Naive thymus-derived CD4-positive, alpha-beta T cell (primary cell): ENCODE data around the gene HINT2. TPM values are rescaled to one million over a fixed set of nuclear protein-coding genes. Genes with fewer than 3 reads are reported as not detected.

ENCODE experiments used
- ATAC-seq: fragments of 150-1000 bp; cut with Tn5 transposase; 2 replicates; pipeline ENCODE4 v1.10.0; 2021; ENCODE audit warnings: mild to moderate bottlenecking, moderate library complexity
- CTCF ChIA-PET: fragments of 350-600 bp; sonication (Branson Sonifier 250); formaldehyde crosslinking; loops from one replicate; lab custom pipeline; 2021; ENCODE audit warnings: antibody characterized with exemption; lab: Charles Lee
- POLR2A ChIA-PET: fragments of 350-600 bp; sonication (Branson Sonifier 250); formaldehyde crosslinking; loops from one replicate; lab custom pipeline; 2021; ENCODE audit warnings: antibody characterized with exemption, inconsistent platforms; lab: Charles Lee
- DNase-seq, 9 donors: peaks; one replicate each; pipeline versions ENCODE4 v3.0.0 to v3.0.0-alpha.2; 2020 to 2022; ENCODE audit warnings: mixed read lengths in 1 of 9
- H3K27ac ChIP-seq: one replicate; pipeline ENCODE4 v1.7.0; 2013; ENCODE audit warnings: mild to moderate bottlenecking, low read depth, low read length, moderate library complexity
- H3K27me3 ChIP-seq, 2 donors: one replicate each; pipeline ENCODE4 v1.7.0; 2013; ENCODE audit warnings: low read length in 2 of 2, mild to moderate bottlenecking in 2 of 2, moderate library complexity in 2 of 2; ENCODE audit not compliant: control insufficient read depth in 2 of 2, insufficient read depth in 2 of 2
- H3K36me3 ChIP-seq, 3 experiments: 1 replicate in 2 of 3; 2 replicates in 1 of 3; pipeline ENCODE4 v1.7.0; 2013; ENCODE audit warnings: low read length in 3 of 3, mild to moderate bottlenecking in 3 of 3, moderate library complexity in 1 of 3; ENCODE audit not compliant: insufficient read depth in 3 of 3, control insufficient read depth in 2 of 3
- H3K4me1 ChIP-seq, 2 donors: one replicate each; pipeline ENCODE4 v1.7.0; 2013; ENCODE audit warnings: low read length in 2 of 2, mild to moderate bottlenecking in 2 of 2, moderate library complexity in 1 of 2; ENCODE audit not compliant: control insufficient read depth in 2 of 2, insufficient read depth in 2 of 2
- H3K4me3 ChIP-seq: 2 replicates; pipeline ENCODE4 v1.7.0; 2013; ENCODE audit warnings: mild to moderate bottlenecking, low read length
- H3K9me3 ChIP-seq, 3 experiments: 1 replicate in 2 of 3; 2 replicates in 1 of 3; pipeline ENCODE4 v1.7.0; 2013; ENCODE audit warnings: low read length in 3 of 3; ENCODE audit not compliant: control insufficient read depth in 2 of 3
- H3K27ac Mint-ChIP-seq, 9 donors: one replicate each; pipeline ENCODE4 v1.8.0; 2020 to 2022; ENCODE audit warnings: mixed read lengths in 9 of 9, mild to moderate bottlenecking in 8 of 9, moderate library complexity in 5 of 9, inconsistent platforms in 2 of 9
- H3K27me3 Mint-ChIP-seq, 5 donors: one replicate each; pipeline ENCODE4 v1.8.0; 2021 to 2022; ENCODE audit warnings: mixed read lengths in 5 of 5, mild to moderate bottlenecking in 1 of 5
- H3K36me3 Mint-ChIP-seq, 5 donors: one replicate each; pipeline ENCODE4 v1.8.0; 2020 to 2022; ENCODE audit warnings: mixed read lengths in 5 of 5, mild to moderate bottlenecking in 3 of 5, inconsistent platforms in 1 of 5
- H3K4me1 Mint-ChIP-seq, 7 donors: one replicate each; pipeline ENCODE4 v1.8.0; 2020 to 2022; ENCODE audit warnings: mixed read lengths in 7 of 7, mild to moderate bottlenecking in 3 of 7, inconsistent platforms in 1 of 7
- H3K4me3 Mint-ChIP-seq, 10 donors: one replicate each; pipeline ENCODE4 v1.8.0; 2020 to 2022; ENCODE audit warnings: mild to moderate bottlenecking in 10 of 10, mixed read lengths in 10 of 10, moderate library complexity in 6 of 10, inconsistent platforms in 2 of 10
- H3K9me3 Mint-ChIP-seq, 11 donors: one replicate each; pipeline ENCODE4 v1.8.0; 2020 to 2022; ENCODE audit warnings: mixed read lengths in 11 of 11, mild to moderate bottlenecking in 4 of 11, inconsistent platforms in 1 of 11, moderate library complexity in 1 of 11
- intact Hi-C, 2 donors: fragments of 100-400 bp; cut with micrococcal nuclease; formaldehyde crosslinking; loops; one replicate each; pipeline ENCODE4 v1.15.1; 2023
- polyA plus RNA-seq, 2 donors: library from polyadenylated mRNA; unstranded; fragments of 300-500 nt; fragmentation: Illumina TruSeq; gene quantifications; one replicate each; pipeline ENCODE4 v1.2.3, GENCODE V29; 2021
- total RNA-seq, 6 experiments: library from RNA in 5 of 6; stranded (reverse) in 5 of 6; gene quantifications; 1 replicate in 5 of 6; 2 replicates in 1 of 6; pipeline ENCODE4 v1.2.3 and lab custom pipeline; 2021 to 2026

Gene HINT2
- total and polyA plus RNA-seq, 7 experiments from 2014 or later: 14.3 to 74.5 (median 23.1) TPM

GRCh38 chr9:35858458-35858857, 43.6 kb upstream of the HINT2 start:
- H3K36me3 Mint-ChIP-seq: peaks cover 0 to under 1% (median 0%) of the 10 kb centered on the region in 5 donors
- no peak overlapping the region for H3K4me3 Mint-ChIP-seq
- H3K4me1 Mint-ChIP-seq: peaks cover 0 to 13% (median 3%) of the 10 kb centered on the region in 7 donors
- no peaks in the 10 kb centered on the region for H3K9me3 ChIP-seq
- ATAC-seq (no peak), DNase-seq (no peak)
- no peaks in the 10 kb centered on the region for H3K27me3 ChIP-seq
- no peaks in the 10 kb centered on the region for H3K36me3 ChIP-seq
- no peaks in the 10 kb centered on the region for H3K9me3 Mint-ChIP-seq
- H3K27ac Mint-ChIP-seq: no peak overlapping the region
- H3K27ac ChIP-seq: no peak overlapping the region
- ChIA-PET CTCF (interaction anchor here (1.2 kb wide), 1 partner anchor 68 kb away, joined by 4 read pairs; no protein-coding TSS in a partner anchor), POLR2A (no interaction called here)
- no peaks in the 10 kb centered on the region for H3K4me1 ChIP-seq
- intact Hi-C loops: no loop called here
- H3K27me3 Mint-ChIP-seq: peaks cover 0 to 21% (median 13%) of the 10 kb centered on the region in 5 donors
- no peak overlapping the region for H3K4me3 ChIP-seq

DNA sequence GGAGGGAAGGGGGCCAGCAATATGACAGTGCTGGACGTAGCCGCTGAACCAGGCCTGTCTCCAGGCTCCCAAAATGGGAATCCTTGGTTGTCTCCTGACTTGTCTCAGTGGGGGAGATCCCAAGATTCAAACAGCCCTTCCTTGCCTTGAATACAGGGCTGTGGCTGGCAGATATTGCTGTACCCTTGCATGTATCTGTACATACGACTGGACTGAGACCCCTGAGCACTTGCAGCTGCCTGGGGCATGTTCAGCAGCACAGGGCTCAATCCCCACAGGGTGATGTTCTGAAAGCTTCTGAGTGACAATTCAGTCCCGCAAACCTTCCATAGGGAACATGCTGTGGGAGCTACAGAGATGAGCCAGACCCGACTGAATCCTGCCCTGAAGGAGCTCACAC, 42.0 kb upstream of the HINT2 start:
- peaks cover 0 to 18% (median 7%) of the 10 kb centered on the region in 5 donors for H3K27me3 Mint-ChIP-seq
- H3K4me3 Mint-ChIP-seq: no peak overlapping the region
- POLR2A ChIA-PET: no interaction called here
- Histone ChIP-seq H3K4me3 (no peak overlapping the region), H3K9me3 (no peaks in the 10 kb centered on the region), H3K27ac (no peak overlapping the region), H3K36me3 (no peaks in the 10 kb centered on the region), H3K4me1 (no peaks in the 10 kb centered on the region), H3K27me3 (no peaks in the 10 kb centered on the region)
- H3K27ac Mint-ChIP-seq: no peak overlapping the region
- CTCF ChIA-PET: interaction anchor here (1.0 kb wide), 1 partner anchor 199 kb away, joined by 3 read pairs; the partner anchor contains the start of genes CCDC107 and RMRP
- no peak for ATAC-seq
- intact Hi-C loops: no loop called here
- H3K36me3 Mint-ChIP-seq: peaks cover 0 to 8% (median 0%) of the 10 kb centered on the region in 5 donors
- peak in 1 of 9 donors; percentile 4 for DNase-seq
- H3K4me1 Mint-ChIP-seq: peaks cover 0 to 13% (median 3%) of the 10 kb centered on the region in 7 donors
- H3K9me3 Mint-ChIP-seq: no peaks in the 10 kb centered on the region

GRCh38 chr9:35856206-35856605, 41.4 kb upstream of the HINT2 start:
- Mint-ChIP-seq H3K4me1 (peaks cover 0 to 9% (median 3%) of the 10 kb centered on the region in 7 donors), H3K9me3 (no peaks in the 10 kb centered on the region), H3K27ac (no peak overlapping the region), H3K27me3 (peaks cover 0 to 16% (median 2%) of the 10 kb centered on the region in 5 donors), H3K4me3 (no peak overlapping the region), H3K36me3 (peaks cover 0 to 8% (median 0%) of the 10 kb centered on the region in 5 donors)
- ChIA-PET CTCF (no interaction called here), POLR2A (no interaction called here)
- peak in 1 of 9 donors; percentile 10 for DNase-seq
- Histone ChIP-seq H3K4me1 (no peaks in the 10 kb centered on the region), H3K36me3 (no peaks in the 10 kb centered on the region), H3K9me3 (no peaks in the 10 kb centered on the region), H3K27ac (no peak overlapping the region), H3K4me3 (no peak overlapping the region), H3K27me3 (no peaks in the 10 kb centered on the region)
- no peak for ATAC-seq
- intact Hi-C loops: no loop called here

- H3K36me3 Mint-ChIP-seq: peaks cover 0 to 16% (median 0%) of the 10 kb centered on the region in 5 donors
- ChIA-PET CTCF (no interaction called here), POLR2A (no interaction called here)
- peak overlapping the region in 1 of 9 donors; percentile 51 for H3K27ac Mint-ChIP-seq
- peak in 1 of 9 donors; percentile 13 for DNase-seq
- H3K27ac ChIP-seq: no peak overlapping the region
- no peak overlapping the region for H3K4me3 Mint-ChIP-seq
- intact Hi-C loops: no loop called here
- no peak for ATAC-seq
- H3K27me3 ChIP-seq: no peaks in the 10 kb centered on the region
- no peak overlapping the region for H3K4me3 ChIP-seq
- no peaks in the 10 kb centered on the region for H3K9me3 ChIP-seq
- no peaks in the 10 kb centered on the region for H3K4me1 ChIP-seq
- peaks cover 0 to 6% (median 3%) of the 10 kb centered on the region in 7 donors for H3K4me1 Mint-ChIP-seq
- H3K27me3 Mint-ChIP-seq: peaks cover 0 to 14% (median 0%) of the 10 kb centered on the region in 5 donors
- H3K36me3 ChIP-seq: no peaks in the 10 kb centered on the region
- H3K9me3 Mint-ChIP-seq: no peaks in the 10 kb centered on the region
Observed at GRCh38 chr9:35854091-35854762, 39.4 kb upstream of the HINT2 start.

GRCh38 chr9:35852876-35853865, 38.3 kb upstream of the HINT2 start:
- H3K9me3 ChIP-seq: no peaks in the 10 kb centered on the region
- no peak overlapping the region for H3K4me3 Mint-ChIP-seq
- DNase-seq (no peak), ATAC-seq (no peak)
- no peaks in the 10 kb centered on the region for H3K36me3 ChIP-seq
- H3K27me3 Mint-ChIP-seq: peaks cover 0 to 14% (median 0%) of the 10 kb centered on the region in 5 donors
- CTCF ChIA-PET: no interaction called here
- H3K9me3 Mint-ChIP-seq: no peaks in the 10 kb centered on the region
- H3K4me3 ChIP-seq: no peak overlapping the region
- H3K36me3 Mint-ChIP-seq: peaks cover 0 to 24% (median 1%) of the 10 kb centered on the region in 5 donors
- H3K27ac Mint-ChIP-seq: peak overlapping the region in 1 of 9 donors; percentile 48
- POLR2A ChIA-PET: no interaction called here
- H3K4me1 ChIP-seq: no peaks in the 10 kb centered on the region
- H3K4me1 Mint-ChIP-seq: peaks cover 0 to 4% (median 0%) of the 10 kb centered on the region in 7 donors
- intact Hi-C loops: no loop called here
- H3K27ac ChIP-seq: no peak overlapping the region
- H3K27me3 ChIP-seq: no peaks in the 10 kb centered on the region

- Histone ChIP-seq H3K27ac (no peak overlapping the region), H3K36me3 (peaks cover 0 to under 1% (median 0%) of the 10 kb centered on the region in 3 experiments), H3K4me3 (no peak overlapping the region), H3K9me3 (no peaks in the 10 kb centered on the region), H3K4me1 (no peaks in the 10 kb centered on the region), H3K27me3 (no peaks in the 10 kb centered on the region)
- intact Hi-C loops: no loop called here
- Mint-ChIP-seq H3K27me3 (peaks cover 0 to 14% (median 0%) of the 10 kb centered on the region in 5 donors), H3K36me3 (peaks cover 0 to 32% (median 6%) of the 10 kb centered on the region in 5 donors), H3K27ac (peak overlapping the region in 1 of 9 donors; percentile 48), H3K4me3 (no peak overlapping the region), H3K9me3 (no peaks in the 10 kb centered on the region), H3K4me1 (peaks cover 0 to 4% (median under 1%) of the 10 kb centered on the region in 7 donors)
- DNase-seq: no peak
- ChIA-PET POLR2A (no interaction called here), CTCF (no interaction called here)
- no peak for ATAC-seq
Observed at GRCh38 chr9:35852267-35852815, 37.5 kb upstream of the HINT2 start.
